CD4-positive, alpha-beta T cell treated with Interferon alpha-2 for 1 hour (primary cell): ENCODE results near the gene FAM168A.

Source experiments
- DNase-seq, 2 donors: peaks; one replicate each; pipeline ENCODE4 v3.0.0-alpha.2; 2020 to 2022

The FAM168A gene

DNA sequence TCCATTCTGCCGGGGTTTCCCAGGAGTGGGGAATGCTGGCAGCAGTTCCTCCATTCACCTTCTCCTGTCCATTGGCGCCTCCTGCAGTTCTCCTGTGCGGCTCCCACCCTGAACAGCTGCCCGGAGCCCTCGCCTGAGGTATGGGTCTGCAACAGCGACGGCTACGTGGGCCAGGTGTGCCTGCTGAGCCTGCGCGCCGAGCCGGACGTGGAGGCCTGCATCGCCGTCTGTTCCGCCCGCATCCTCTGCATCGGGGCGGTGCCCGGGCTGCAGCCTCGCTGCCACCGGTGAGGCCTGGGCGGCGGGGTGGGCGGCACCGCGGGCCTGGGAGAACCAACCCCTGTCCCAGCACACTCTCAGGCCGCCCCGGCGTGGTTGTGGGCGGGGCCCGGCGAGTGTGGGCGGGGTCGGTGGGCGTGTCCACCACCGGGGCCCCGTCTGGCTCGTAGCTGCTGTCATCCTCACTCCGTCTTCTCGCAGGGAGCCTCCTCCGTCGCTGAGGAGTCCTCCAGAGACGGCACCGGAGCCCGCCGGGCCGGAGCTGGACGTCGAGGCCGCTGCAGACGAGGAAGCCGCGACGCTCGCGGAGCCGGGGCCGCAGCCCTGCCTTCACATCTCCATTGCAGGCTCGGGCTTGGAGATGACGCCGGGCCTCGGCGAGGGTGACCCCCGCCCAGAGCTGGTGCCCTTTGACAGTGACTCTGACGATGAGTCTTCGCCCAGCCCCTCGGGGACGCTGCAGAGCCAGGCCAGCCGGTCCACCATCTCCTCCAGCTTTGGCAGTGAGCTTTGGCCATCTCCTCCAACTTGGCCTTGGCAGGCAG is 235.7 kb downstream of the FAM168A start:
- DNase-seq, result no peak

DNA sequence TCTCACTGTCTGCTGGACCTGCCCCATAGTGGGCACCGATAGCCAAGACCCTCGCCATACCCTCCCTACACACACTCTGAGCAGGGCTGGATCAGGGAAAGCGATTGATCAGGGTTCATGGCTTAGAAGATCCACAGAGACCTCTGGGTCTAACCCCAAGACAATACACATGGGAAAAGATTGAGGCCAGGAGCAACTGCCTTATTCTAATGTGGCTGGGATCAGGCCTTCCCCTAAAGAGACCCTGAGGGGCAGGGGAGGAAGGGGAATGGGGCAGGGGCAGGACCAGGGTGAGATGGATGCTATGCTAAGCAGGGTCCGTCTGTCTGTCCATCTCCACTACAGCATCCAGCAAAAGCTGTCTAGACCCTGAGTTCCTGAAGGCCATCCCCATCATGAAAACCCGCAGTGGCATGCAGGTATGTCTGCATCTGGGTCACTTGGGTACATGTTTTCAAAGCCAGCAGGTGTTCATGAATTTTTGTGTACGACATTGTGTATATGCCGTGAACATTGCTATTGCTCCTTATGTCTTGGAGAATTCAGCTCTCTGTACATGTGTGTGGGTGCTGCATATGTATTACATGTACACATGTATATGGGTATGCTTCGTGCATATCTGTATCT is 237.1 kb downstream of the FAM168A start:
- DNase-seq, result no peak

DNA sequence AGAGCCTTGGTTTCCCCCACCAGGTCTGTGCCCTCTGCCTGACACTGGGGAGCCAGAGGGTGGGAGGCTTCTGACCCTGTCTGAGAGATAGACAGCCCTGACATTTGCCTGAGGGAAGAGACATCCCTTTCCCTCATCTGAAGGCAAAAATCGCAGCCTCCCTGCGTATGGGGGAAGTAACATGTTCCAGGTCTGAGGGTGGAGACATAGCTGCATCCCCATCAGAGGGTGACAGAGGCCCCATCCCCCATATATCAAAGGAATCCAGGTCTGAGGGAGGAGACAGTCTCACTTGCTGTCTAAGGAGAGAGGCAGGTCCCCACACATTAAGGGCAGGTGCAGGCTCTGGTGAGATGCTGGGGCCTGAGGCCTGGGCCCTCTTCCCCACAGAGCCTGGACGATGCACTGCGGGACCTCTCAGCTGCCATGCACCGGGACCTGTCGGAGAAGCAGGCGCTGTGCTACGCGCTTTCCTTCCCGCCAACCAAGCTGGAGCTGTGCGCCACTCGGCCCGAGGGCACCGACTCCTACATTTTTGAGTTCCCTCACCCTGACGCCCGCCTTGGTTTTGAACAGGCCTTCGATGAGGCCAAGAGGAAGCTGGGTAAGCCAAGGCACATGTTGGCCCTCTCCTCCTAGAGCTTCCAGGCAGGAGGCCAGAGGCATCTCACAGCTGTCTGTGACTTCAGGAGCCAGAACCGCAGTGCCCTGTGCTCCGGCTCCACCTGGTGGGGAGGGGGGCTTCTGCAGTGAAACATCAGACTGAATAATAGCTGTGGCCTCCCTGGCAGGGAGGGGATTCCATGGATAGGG is 237.8 kb downstream of the FAM168A start:
- peak in 1 of 2 donors; percentile 21 for DNase-seq

DNA sequence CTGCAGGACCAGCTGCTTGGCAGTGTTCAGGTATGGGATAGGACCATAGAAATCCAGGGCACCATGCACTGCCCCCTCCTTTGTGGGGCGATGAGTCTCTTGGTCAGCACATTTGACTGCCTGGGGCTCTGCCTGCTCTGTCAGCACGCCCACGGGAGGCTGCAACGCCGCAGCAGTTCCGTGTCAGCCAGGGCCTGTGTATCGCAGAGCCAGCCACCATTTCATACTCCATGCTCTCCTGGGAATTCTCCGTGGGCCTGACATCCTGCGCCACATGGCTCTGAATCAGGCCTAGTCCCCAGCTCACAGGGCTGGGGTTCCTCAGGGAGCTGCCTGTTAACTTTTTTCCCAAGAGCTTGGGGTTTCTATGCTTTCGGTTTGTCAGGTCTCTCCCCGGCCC is 238.6 kb downstream of the FAM168A start:
- no peak for DNase-seq

DNA sequence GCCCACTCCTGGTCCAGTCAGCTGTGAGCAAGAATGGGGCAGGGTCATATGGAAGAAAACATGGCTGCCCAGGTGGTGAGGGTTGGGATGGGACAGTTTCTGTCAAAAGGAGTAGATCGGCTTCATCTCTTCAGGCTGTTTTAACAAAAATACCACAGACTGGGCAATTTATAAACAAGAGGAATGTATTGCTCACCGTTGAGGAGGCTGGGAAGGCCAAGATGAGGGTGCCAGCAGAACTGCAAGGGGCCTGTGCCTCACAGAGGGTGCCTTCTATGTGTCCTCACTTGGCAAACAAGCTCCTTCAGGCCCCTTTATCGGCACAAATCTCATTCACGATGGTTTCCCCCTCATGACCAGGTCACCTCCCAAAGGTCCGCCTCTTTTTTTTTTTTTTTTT is 239.8 kb downstream of the FAM168A start:
- no peak for DNase-seq

DNA sequence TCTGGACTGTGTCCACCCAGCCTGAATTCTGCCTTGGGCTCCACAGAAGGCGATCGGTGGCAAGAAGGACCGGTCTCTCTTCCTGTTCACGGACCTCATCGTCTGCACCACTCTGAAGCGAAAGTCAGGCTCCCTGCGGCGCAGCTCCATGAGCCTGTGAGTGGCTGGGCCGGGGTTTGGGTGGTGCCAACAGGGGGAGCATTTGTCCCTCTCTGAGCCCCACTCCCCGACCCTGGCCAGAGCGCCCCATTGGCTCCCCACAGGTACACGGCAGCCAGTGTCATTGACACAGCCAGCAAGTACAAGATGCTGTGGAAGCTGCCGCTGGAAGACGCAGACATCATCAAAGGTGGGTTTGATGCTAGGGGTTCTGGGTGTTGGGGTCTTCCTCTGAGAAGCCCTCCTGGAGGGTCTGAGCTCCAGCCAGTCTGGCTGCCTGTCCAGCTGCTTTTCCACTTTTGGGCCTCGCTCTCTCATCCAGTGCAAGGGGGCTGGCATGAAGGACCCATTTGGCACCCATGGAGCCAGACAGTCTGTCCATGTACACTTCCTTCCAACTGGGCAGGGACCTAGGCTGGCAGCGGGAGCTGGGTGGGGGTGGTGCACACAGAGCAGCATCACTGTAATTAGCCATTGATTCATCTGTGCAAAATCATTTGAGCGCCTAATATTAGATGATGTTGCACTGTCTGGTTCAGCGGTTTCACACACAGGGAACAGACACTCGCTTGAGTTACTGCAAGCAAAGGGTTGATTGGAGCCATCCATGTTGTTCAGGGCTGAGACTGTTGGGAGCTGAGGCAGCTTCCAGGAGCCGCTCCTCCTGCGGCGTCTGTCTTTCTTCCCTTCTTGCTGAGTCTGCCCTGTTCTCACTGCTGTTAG is 240.7 kb downstream of the FAM168A start:
- no peak for DNase-seq

DNA sequence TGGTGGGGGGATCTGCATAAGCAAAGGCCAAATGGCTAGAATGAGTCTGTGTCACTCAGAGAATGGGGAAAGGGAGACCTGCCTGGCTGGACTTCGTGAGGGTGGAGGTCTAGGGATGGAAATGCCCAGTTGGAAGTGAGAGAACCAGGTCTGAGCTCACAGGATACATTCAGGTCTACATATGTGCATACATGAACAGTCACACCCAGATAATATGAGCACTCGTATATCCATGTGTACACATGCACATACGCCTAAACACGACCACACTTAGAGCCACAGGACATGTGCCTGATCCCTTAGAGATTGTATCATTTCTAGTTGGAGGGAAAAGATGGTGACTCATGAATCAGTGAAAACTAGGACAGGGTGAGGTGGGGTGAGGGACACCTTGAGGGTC is 242.8 kb downstream of the FAM168A start:
- DNase-seq, result no peak

DNA sequence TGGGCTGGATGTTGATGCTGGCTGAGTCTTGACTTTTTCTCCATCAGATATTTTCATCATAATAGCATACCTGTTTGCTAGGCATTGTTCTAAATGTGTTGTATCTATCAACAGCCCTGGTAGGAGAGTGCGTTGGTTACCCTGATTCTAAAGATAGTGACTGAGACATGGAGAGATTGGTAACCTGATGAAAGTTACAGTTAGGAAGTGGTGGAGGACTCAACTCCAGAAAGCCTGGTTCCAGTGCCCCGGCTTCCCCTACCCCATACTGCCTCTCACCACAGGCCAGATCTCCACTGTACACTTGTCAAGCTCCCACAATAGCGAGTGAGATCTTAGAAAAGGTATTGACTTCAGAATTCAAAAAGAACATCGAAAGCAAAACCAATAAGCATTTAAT is 244.5 kb downstream of the FAM168A start:
- no peak for DNase-seq

DNA sequence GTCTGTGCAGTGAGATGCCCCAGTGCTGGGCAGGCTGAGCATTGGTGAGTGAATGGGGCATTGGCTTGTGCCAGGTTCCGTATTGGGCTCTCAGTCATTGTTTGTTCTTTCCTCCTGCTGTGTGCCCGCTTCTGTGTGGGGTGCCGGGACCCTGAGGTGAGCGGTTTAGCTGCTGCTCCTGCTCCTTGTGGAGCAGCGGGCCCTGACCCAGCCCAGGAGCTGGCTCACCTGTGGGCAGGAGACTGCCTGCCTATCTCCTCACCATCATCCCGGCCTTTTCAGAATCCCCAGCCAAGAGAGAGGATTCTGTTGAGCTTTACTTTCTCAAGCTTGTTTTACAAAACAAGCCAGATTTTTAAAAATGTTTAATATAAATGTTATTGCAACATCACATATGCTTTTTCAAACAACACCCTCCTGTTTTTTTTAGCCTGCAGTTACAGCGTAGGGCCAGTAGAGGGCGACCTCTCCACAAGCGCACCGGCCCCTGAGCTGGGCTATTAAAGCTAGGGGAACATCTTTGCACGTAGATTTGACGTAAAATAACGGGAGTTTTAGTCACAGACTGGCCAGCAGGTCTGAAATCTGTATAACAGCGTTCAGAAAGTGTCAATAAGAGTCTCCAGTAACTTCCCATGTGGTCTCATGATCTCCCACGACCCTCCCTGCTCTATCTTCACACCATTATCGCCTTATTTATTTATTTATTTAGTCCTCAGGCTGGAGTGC is 246.8 kb downstream of the FAM168A start:
- DNase-seq, result peak; percentile 69 to 77
